GM18861 (cell line): ENCODE results near the gene PASK.
A peak's percentile ranks its signal among the peaks of the same experiment; 100 is the strongest.
"Not testable (repeated sequence)": the region's sequence is repeated elsewhere in the genome, so short reads cannot be mapped to it uniquely, and the experiment has no call there.

Experiments
- ATAC-seq: cut with Tn5 transposase; IDR thresholded peaks from one replicate; pipeline ENCODE4 v1.9.1; 2021; ENCODE audit not compliant: unreplicated experiment

Gene PASK

GRCh38 chr2:241108271-241109209 is 40.7 kb downstream of the PASK start:
- ATAC-seq, result no peak

- ATAC-seq, result no peak
Measured at GRCh38 chr2:241107031-241107783, 42.1 kb downstream of the PASK start.

- no peak for ATAC-seq
Measured at GRCh38 chr2:241105641-241106040, 43.6 kb downstream of the PASK start.

- not testable (repeated sequence) for ATAC-seq
Measured at GRCh38 chr2:241104611-241105010, 44.7 kb downstream of the PASK start.

GRCh38 chr2:241103176-241103595 is 46.1 kb downstream of the PASK start:
- no peak for ATAC-seq

GRCh38 chr2:241102239-241102803 is 47.0 kb downstream of the PASK start, which contains the start of gene MTERF4:
TSS of gene MTERF4 (minus strand) at chr2:241102287. CDS start at chr2:241102273, 14 bp downstream.
- ATAC-seq, result peak; percentile 70

GRCh38 chr2:241099246-241099645 is 50.0 kb downstream of the PASK start:
- ATAC-seq, result no peak

- ATAC-seq, result no peak
Measured at GRCh38 chr2:241096979-241097378, 52.3 kb downstream of the PASK start.

- ATAC-seq, result no peak
Measured at GRCh38 chr2:241095594-241096290, 53.5 kb downstream of the PASK start.

- no peak for ATAC-seq
Measured at GRCh38 chr2:241094924-241095420, 54.3 kb downstream of the PASK start.

GRCh38 chr2:241094172-241094571 is 55.1 kb downstream of the PASK start:
- ATAC-seq, result no peak

- not testable (repeated sequence) for ATAC-seq
Measured at GRCh38 chr2:241093133-241093781, 56.0 kb downstream of the PASK start.

GRCh38 chr2:241092677-241093076 is 56.6 kb downstream of the PASK start:
- no peak for ATAC-seq

- no peak for ATAC-seq
Measured at GRCh38 chr2:241091734-241092445, 57.4 kb downstream of the PASK start.

GRCh38 chr2:241091201-241091600 is 58.1 kb downstream of the PASK start:
- ATAC-seq, result no peak

- no peak for ATAC-seq
Measured at GRCh38 chr2:241088791-241089732, 60.2 kb downstream of the PASK start.

GRCh38 chr2:241088376-241088775 is 60.9 kb downstream of the PASK start:
- ATAC-seq, result peak; percentile 26
